HG03139 (cell line): ENCODE results near the gene RASL10A.
"Not testable (repeated sequence)": the region's sequence is repeated elsewhere in the genome, so short reads cannot be mapped to it uniquely, and the experiment has no call there.

Experiments
- ATAC-seq: cut with Tn5 transposase; IDR thresholded peaks from one replicate; pipeline ENCODE4 v1.9.1; 2021; ENCODE audit not compliant: unreplicated experiment

RASL10A gene

GRCh38 chr22:29315286-29316140 is at the start of gene RASL10A:
TSS of gene RASL10A (minus strand) at chr22:29315697. CDS start at chr22:29315246, 451 bp downstream.
- ATAC-seq, result no peak

GRCh38 chr22:29359469-29359868 is 44.0 kb upstream of the RASL10A start:
- no peak for ATAC-seq

- ATAC-seq, result not testable (repeated sequence)
Observed at GRCh38 chr22:29357193-29357890, 41.8 kb upstream of the RASL10A start.

GRCh38 chr22:29353860-29354259 is 38.4 kb upstream of the RASL10A start:
- no peak for ATAC-seq

- ATAC-seq, result no peak
Observed at GRCh38 chr22:29353286-29353685, 37.8 kb upstream of the RASL10A start.

- no peak for ATAC-seq
Observed at GRCh38 chr22:29352778-29353177, 37.3 kb upstream of the RASL10A start.

- no peak for ATAC-seq
Observed at GRCh38 chr22:29351891-29352290, 36.4 kb upstream of the RASL10A start.

GRCh38 chr22:29351042-29351441 is 35.5 kb upstream of the RASL10A start:
- no peak for ATAC-seq

GRCh38 chr22:29348956-29349355 is 33.5 kb upstream of the RASL10A start:
- no peak for ATAC-seq

- ATAC-seq, result no peak
Observed at GRCh38 chr22:29348041-29348440, 32.5 kb upstream of the RASL10A start.

GRCh38 chr22:29346659-29347058 is 31.2 kb upstream of the RASL10A start:
- ATAC-seq, result no peak

GRCh38 chr22:29345932-29346331 is 30.4 kb upstream of the RASL10A start:
- ATAC-seq, result no peak

GRCh38 chr22:29344889-29345288 is 29.4 kb upstream of the RASL10A start:
- ATAC-seq, result not testable (repeated sequence)

GRCh38 chr22:29344137-29344536 is 28.6 kb upstream of the RASL10A start:
- ATAC-seq, result no peak

- no peak for ATAC-seq
Observed at GRCh38 chr22:29343313-29343805, 27.9 kb upstream of the RASL10A start.

GRCh38 chr22:29342577-29343312 is 27.2 kb upstream of the RASL10A start:
- no peak for ATAC-seq

GRCh38 chr22:29342177-29342576 is 26.7 kb upstream of the RASL10A start:
- no peak for ATAC-seq

- no peak for ATAC-seq
Observed at GRCh38 chr22:29341849-29342127, 26.3 kb upstream of the RASL10A start.

- no peak for ATAC-seq
Observed at GRCh38 chr22:29341056-29341848, 25.8 kb upstream of the RASL10A start.

GRCh38 chr22:29340566-29340965 is 25.1 kb upstream of the RASL10A start:
- ATAC-seq, result no peak
